Testis (tissue), 3 donors: ENCODE data around the gene TNRC18. TPM values are rescaled to one million over a fixed set of nuclear protein-coding genes. Genes with fewer than 3 reads are reported as not detected.
"Not testable (repeated sequence)": the region's sequence is repeated elsewhere in the genome, so short reads cannot be mapped to it uniquely, and the experiment has no call there.

Source experiments
- DNase-seq: peaks from one replicate; pipeline ENCODE4 v3.0.0-alpha.2; 2019
- H3K27ac ChIP-seq, 2 donors: fragments of 200-600 bp; sonication (generic); one replicate each; pipeline ENCODE4 v1.5.1; 2019
- H3K27me3 ChIP-seq: fragments of 200-600 bp; sonication (generic); one replicate; pipeline ENCODE4 v1.5.1; 2019
- H3K36me3 ChIP-seq: fragments of 200-600 bp; sonication (generic); one replicate; pipeline ENCODE4 v1.5.1; 2017; ENCODE audit warnings: low read depth; ENCODE audit errors: missing control alignments
- H3K4me1 ChIP-seq: fragments of 200-600 bp; sonication (generic); one replicate; pipeline ENCODE4 v1.5.1; 2019
- H3K4me3 ChIP-seq, 2 donors: fragments of 200-600 bp; sonication (generic); one replicate each; pipeline ENCODE4 v1.5.1; 2017 to 2019
- H3K9me3 ChIP-seq: fragments of 200-600 bp; sonication (generic); one replicate; pipeline ENCODE4 v1.5.1; 2017
- CTCF ChIP-seq, 3 experiments: fragments of 450-650 bp in 2 of 3; fragments of 200-600 bp in 1 of 3; sonication (generic) in 1 of 3; IDR thresholded peaks; one replicate each; pipeline ENCODE4 v1.5.1; 2016 to 2019; ENCODE audit warnings: antibody characterized with exemption in 3 of 3, mild to moderate bottlenecking in 2 of 3, moderate library complexity in 1 of 3
- POLR2A ChIP-seq: fragments of 450-650 bp; IDR thresholded peaks from one replicate; pipeline ENCODE4 v1.6.1; 2017; ENCODE audit warnings: antibody characterized with exemption, mild to moderate bottlenecking, moderate library complexity
- WGBS, 2 donors: methylation state at CpG; one replicate each; pipeline ENCODE4 v1.1.5; 2018; 5-methylcytosine and 5-hydroxymethylcytosine counted together
- intact Hi-C: fragments of 100-400 bp; cut with DNase I; formaldehyde crosslinking; loops from one replicate; pipeline ENCODE4 v1.15.1; 2023; ENCODE audit warnings: low total_unique reads
- polyA plus RNA-seq: library from polyadenylated mRNA; stranded (reverse); fragments of 350-450 nt; fragmentation: Illumina TruSeq; extraction: RNeasy Lipid Tissue Mini Kit (QIAGEN cat#74804); gene quantifications from one replicate; pipeline ENCODE4 v1.2.3, GENCODE V29; 2014; ENCODE audit warnings: low read depth, low replicate concordance; ENCODE audit not compliant: insufficient read depth
- total RNA-seq, 2 donors: library from RNA; depleted of rRNA; stranded (reverse); fragments of >200 nt; gene quantifications; one replicate each; pipeline ENCODE4 v1.2.3, GENCODE V29; 2016

The TNRC18 gene
- total and polyA plus RNA-seq, 3 donors from 2014 or later, result 56.2 to 128 (median 117) TPM

DNA sequence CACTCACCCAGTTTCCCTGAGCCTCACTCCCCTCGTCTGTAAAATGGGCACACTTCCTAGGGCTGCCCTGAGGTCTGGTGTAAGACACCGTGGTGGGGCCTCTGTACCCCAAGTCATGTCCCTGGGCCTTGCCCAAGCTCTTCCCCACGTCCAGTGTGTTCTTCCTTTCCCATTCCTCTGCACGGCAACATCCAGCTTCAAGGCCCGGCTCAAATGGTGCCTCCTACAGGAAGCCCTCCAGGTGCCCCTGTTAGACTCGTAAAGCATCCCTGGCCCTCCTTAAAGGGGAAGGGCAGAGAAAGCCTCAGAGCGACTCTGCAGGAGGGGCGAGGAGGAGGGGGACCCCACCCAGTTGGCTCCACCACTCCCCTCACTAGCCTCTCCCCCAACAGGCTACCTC is 132.3 kb downstream of the TNRC18 start:
- H3K4me1 ChIP-seq, result no peaks in the 10 kb centered on the region
- 85 to 93% methylated on average over 5 to 8 of the region's 8 CpGs for WGBS, 2 donors
- DNase-seq, result no peak
- no peaks in the 10 kb centered on the region for H3K27me3 ChIP-seq
- no peaks in the 10 kb centered on the region for H3K9me3 ChIP-seq
- no peak overlapping the region for H3K27ac ChIP-seq
- TF ChIP-seq POLR2A (no peak), CTCF (IDR thresholded peaks at IDR 0.05) (no peak)
- intact Hi-C loops, result no loop called here
- H3K4me3 ChIP-seq, result no peak overlapping the region
- H3K36me3 ChIP-seq, result no peaks in the 10 kb centered on the region

GRCh38 chr7:5289355-5289754 is 134.3 kb downstream of the TNRC18 start:
- no peaks in the 10 kb centered on the region for H3K4me1 ChIP-seq
- no peaks in the 10 kb centered on the region for H3K36me3 ChIP-seq
- no peaks in the 10 kb centered on the region for H3K27me3 ChIP-seq
- intact Hi-C loops, result no loop called here
- no peak for DNase-seq
- H3K4me3 ChIP-seq, result no peak overlapping the region
- no peak for TF ChIP-seq CTCF (IDR thresholded peaks at IDR 0.05)
- no peak for TF ChIP-seq POLR2A
- no peaks in the 10 kb centered on the region for H3K9me3 ChIP-seq
- 68 to 80% methylated on average over 7 of the region's 7 CpGs for WGBS, 2 donors
- no peak overlapping the region for H3K27ac ChIP-seq

DNA sequence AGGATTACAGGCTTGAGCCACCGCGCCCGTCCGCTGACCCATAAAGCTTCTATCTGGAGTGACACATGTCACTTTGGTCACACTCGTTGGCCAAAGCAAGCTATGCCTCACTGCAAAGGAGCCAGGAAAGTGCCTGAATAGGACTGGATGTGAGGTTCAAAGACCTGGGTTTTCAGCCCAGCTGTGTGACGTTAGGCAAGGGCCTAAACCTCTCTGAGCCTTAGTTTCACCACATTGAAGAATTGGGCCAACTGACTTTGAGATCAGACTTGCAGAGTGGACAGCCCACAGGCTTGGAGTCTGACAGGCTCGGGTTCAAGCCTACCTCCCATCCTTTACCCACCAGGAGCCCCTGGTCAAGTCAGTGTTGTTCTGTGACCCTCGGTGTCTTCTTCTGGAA is 135.1 kb downstream of the TNRC18 start:
- H3K4me3 ChIP-seq, intact Hi-C loops, H3K9me3 ChIP-seq, H3K36me3 ChIP-seq, H3K27ac ChIP-seq, H3K27me3 ChIP-seq, DNase-seq, H3K4me1 ChIP-seq: not testable (repeated sequence)
- WGBS, 2 donors, result 96 to 97% methylated on average over 8 of the region's 8 CpGs

- TF ChIP-seq POLR2A (no peak), CTCF (IDR thresholded peaks at IDR 0.05) (no peak)
- Histone ChIP-seq H3K9me3 (no peaks in the 10 kb centered on the region), H3K4me3 (no peak overlapping the region), H3K4me1 (peaks cover 6% of the 10 kb centered on the region), H3K36me3 (no peaks in the 10 kb centered on the region), H3K27me3 (no peaks in the 10 kb centered on the region), H3K27ac (no peak overlapping the region)
- no peak for DNase-seq
- intact Hi-C loops, result no loop called here
- 96 to 98% methylated on average over 14 to 19 of the region's 19 CpGs for WGBS, 2 donors
Observed at GRCh38 chr7:5287802-5288201, 135.8 kb downstream of the TNRC18 start.

DNA sequence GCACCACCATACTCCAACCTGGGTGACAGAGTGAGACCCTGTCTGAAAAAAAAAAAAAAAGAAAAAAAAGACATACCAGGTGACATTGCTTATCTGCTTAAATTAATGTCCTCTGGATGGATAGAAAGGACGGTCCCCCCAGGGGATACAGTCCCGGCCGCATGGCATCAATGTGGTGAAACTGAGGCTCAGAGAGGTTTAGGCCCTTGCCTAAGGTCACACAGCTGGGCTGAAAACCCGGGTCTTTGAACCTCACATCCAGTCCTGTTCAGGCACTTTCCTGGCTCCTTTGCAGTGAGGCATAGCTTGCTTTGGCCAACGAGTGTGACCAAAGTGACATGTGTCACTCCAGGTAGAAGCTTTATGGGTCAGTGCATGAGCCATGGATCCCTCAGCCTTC is 136.3 kb downstream of the TNRC18 start:
- H3K27me3 ChIP-seq, intact Hi-C loops, H3K9me3 ChIP-seq, H3K27ac ChIP-seq, H3K36me3 ChIP-seq, H3K4me1 ChIP-seq, DNase-seq, H3K4me3 ChIP-seq: not testable (repeated sequence)
- WGBS, 2 donors, result 86 to 93% methylated on average over 5 of the region's 5 CpGs

- intact Hi-C loops, result no loop called here
- 85 to 90% methylated on average over 9 of the region's 9 CpGs for WGBS, 2 donors
- DNase-seq, result no peak
Observed at GRCh38 chr7:5286933-5287332, 136.7 kb downstream of the TNRC18 start.

More at GRCh38 chr7:5286933-5287332, 136.7 kb downstream of the TNRC18 start:
- no peak for TF ChIP-seq POLR2A
- TF ChIP-seq CTCF (IDR thresholded peaks at IDR 0.05), result no peak
- no peaks in the 10 kb centered on the region for H3K9me3 ChIP-seq
- peaks cover 6% of the 10 kb centered on the region for H3K4me1 ChIP-seq
- H3K27ac ChIP-seq, result no peak overlapping the region
- H3K27me3 ChIP-seq, result no peaks in the 10 kb centered on the region
- H3K36me3 ChIP-seq, result no peaks in the 10 kb centered on the region
- no peak overlapping the region for H3K4me3 ChIP-seq
